Urinary bladder (tissue), 4 donors: Measurements from ENCODE around the gene CCDC191. TPM values are rescaled to one million over a fixed set of nuclear protein-coding genes. Genes with fewer than 3 reads are reported as not detected.
A peak's percentile ranks its signal among the peaks of the same experiment; 100 is the strongest.

Experiments used
- DNase-seq: peaks from one replicate; pipeline ENCODE4 v3.0.0-alpha.2; 2015; ENCODE audit errors: extremely low spot score
- H3K27ac ChIP-seq: one replicate; pipeline ENCODE4 v1.5.1; 2013; ENCODE audit warnings: low read depth, mild to moderate bottlenecking, moderate library complexity
- H3K36me3 ChIP-seq: one replicate; pipeline ENCODE4 v1.6.1; 2013; ENCODE audit warnings: mild to moderate bottlenecking, moderate library complexity; ENCODE audit not compliant: insufficient read depth
- H3K4me1 ChIP-seq: one replicate; pipeline ENCODE4 v1.6.1; 2013; ENCODE audit warnings: mild to moderate bottlenecking, moderate library complexity; ENCODE audit not compliant: insufficient read depth
- H3K4me3 ChIP-seq: one replicate; pipeline ENCODE4 v1.5.1; 2013; ENCODE audit warnings: low read depth, low read length
- WGBS: extraction: QIAGEN DNeasy Blood & Tissue Kit; methylation state at CpG from one replicate; pipeline ENCODE4 v1.1.7; 2013; 5-methylcytosine and 5-hydroxymethylcytosine counted together
- polyA plus RNA-seq: library from polyadenylated mRNA; stranded (reverse); fragments of 200-250 nt; gene quantifications from one replicate; pipeline ENCODE4 v1.2.3, GENCODE V29; 2013
- total RNA-seq: library from RNA; depleted of rRNA; stranded (reverse); fragments of >200 nt; gene quantifications from one replicate; pipeline ENCODE4 v1.2.3, GENCODE V29; 2014
- donor health status: healthy with polysubstance abuse.
- donor health status: healthy.

Gene CCDC191
- total and polyA plus RNA-seq, 2 donors, result 3.1 to 7.1 TPM

- Histone ChIP-seq H3K36me3 (peaks cover 3% of the 10 kb centered on the region), H3K4me3 (no peak overlapping the region), H3K4me1 (no peaks in the 10 kb centered on the region), H3K27ac (no peak overlapping the region)
- WGBS, result 61% methylated on average over 5 of the region's 5 CpGs
- no peak for DNase-seq
These were observed 23.4 kb upstream of the CCDC191 start for GRCh38 chr3:114079761-114080160.

GRCh38 chr3:114078126-114078525 lies 21.8 kb upstream of the CCDC191 start:
- Histone ChIP-seq H3K36me3 (peaks cover 9% of the 10 kb centered on the region), H3K27ac (no peak overlapping the region), H3K4me3 (no peak overlapping the region), H3K4me1 (no peaks in the 10 kb centered on the region)
- DNase-seq, result no peak

GRCh38 chr3:114076711-114077110 lies 20.4 kb upstream of the CCDC191 start:
- WGBS, result 91% methylated on average over 6 of the region's 6 CpGs
- Histone ChIP-seq H3K27ac (no peak overlapping the region), H3K36me3 (peaks cover 11% of the 10 kb centered on the region), H3K4me3 (no peak overlapping the region), H3K4me1 (no peaks in the 10 kb centered on the region)
- no peak for DNase-seq

GRCh38 chr3:114071786-114072185 lies 15.5 kb upstream of the CCDC191 start:
- H3K4me1 ChIP-seq, result no peaks in the 10 kb centered on the region
- no peak for DNase-seq
- H3K27ac ChIP-seq, result no peak overlapping the region
- peaks cover 9% of the 10 kb centered on the region for H3K36me3 ChIP-seq
- H3K4me3 ChIP-seq, result no peak overlapping the region
- 30% methylated on average over 1 of the region's 1 CpG for WGBS

GRCh38 chr3:114068336-114068735 lies 12.0 kb upstream of the CCDC191 start:
- no peaks in the 10 kb centered on the region for H3K4me1 ChIP-seq
- no peak overlapping the region for H3K4me3 ChIP-seq
- peaks cover 4% of the 10 kb centered on the region for H3K36me3 ChIP-seq
- no peak for DNase-seq
- 83% methylated on average over 4 of the region's 4 CpGs for WGBS
- H3K27ac ChIP-seq, result no peak overlapping the region

- Histone ChIP-seq H3K27ac (no peak overlapping the region), H3K36me3 (no peaks in the 10 kb centered on the region), H3K4me3 (no peak overlapping the region), H3K4me1 (no peaks in the 10 kb centered on the region)
- no peak for DNase-seq
- WGBS, result 78% methylated on average over 4 of the region's 4 CpGs
These were observed 11.5 kb upstream of the CCDC191 start for GRCh38 chr3:114067804-114068203.

GRCh38 chr3:114060906-114061655 lies 4.8 kb upstream of the CCDC191 start:
- Histone ChIP-seq H3K27ac (no peak overlapping the region), H3K4me3 (no peak overlapping the region), H3K36me3 (no peaks in the 10 kb centered on the region), H3K4me1 (peaks cover 2% of the 10 kb centered on the region)
- WGBS, result 92% methylated on average over 8 of the region's 8 CpGs
- no peak for DNase-seq

GRCh38 chr3:114058646-114059045 lies 2.3 kb upstream of the CCDC191 start:
- no peak overlapping the region for H3K27ac ChIP-seq
- 93% methylated on average over 8 of the region's 8 CpGs for WGBS
- H3K4me3 ChIP-seq, result no peak overlapping the region
- no peaks in the 10 kb centered on the region for H3K36me3 ChIP-seq
- no peak for DNase-seq
- H3K4me1 ChIP-seq, result peaks cover 3% of the 10 kb centered on the region

GRCh38 chr3:114057011-114057347 lies 653 bp upstream of the CCDC191 start:
- Histone ChIP-seq H3K36me3 (no peaks in the 10 kb centered on the region), H3K27ac (no peak overlapping the region), H3K4me1 (peaks cover 3% of the 10 kb centered on the region), H3K4me3 (peak overlapping the region; percentile 66)
- WGBS, result under 1% methylated on average over 8 of the region's 8 CpGs
- no peak for DNase-seq

- WGBS, result 86% methylated on average over 2 of the region's 2 CpGs
These were observed 4.1 kb downstream of the CCDC191 start for GRCh38 chr3:114052216-114052615.

GRCh38 chr3:114043205-114043604 lies 13.1 kb downstream of the CCDC191 start:
- no peak for DNase-seq
- Histone ChIP-seq H3K27ac (no peak overlapping the region), H3K36me3 (no peaks in the 10 kb centered on the region)

More at GRCh38 chr3:114052216-114052615, 4.1 kb downstream of the CCDC191 start:
- H3K36me3 ChIP-seq, result no peaks in the 10 kb centered on the region
- peaks cover 1% of the 10 kb centered on the region for H3K4me1 ChIP-seq
- no peak for DNase-seq
- H3K4me3 ChIP-seq, result no peak overlapping the region
- no peak overlapping the region for H3K27ac ChIP-seq

GRCh38 chr3:114035896-114036295 lies 20.4 kb downstream of the CCDC191 start:
- no peaks in the 10 kb centered on the region for H3K4me1 ChIP-seq
- H3K4me3 ChIP-seq, result no peak overlapping the region
- WGBS, result 95% methylated on average over 3 of the region's 3 CpGs
- peaks cover 2% of the 10 kb centered on the region for H3K36me3 ChIP-seq
- H3K27ac ChIP-seq, result no peak overlapping the region
- no peak for DNase-seq

More at GRCh38 chr3:114043205-114043604, 13.1 kb downstream of the CCDC191 start:
- Histone ChIP-seq H3K4me1 (no peaks in the 10 kb centered on the region), H3K4me3 (no peak overlapping the region)

- Histone ChIP-seq H3K4me1 (no peaks in the 10 kb centered on the region), H3K27ac (no peak overlapping the region), H3K4me3 (no peak overlapping the region), H3K36me3 (peaks cover 2% of the 10 kb centered on the region)
- WGBS, result 87% methylated on average over 5 of the region's 5 CpGs
- DNase-seq, result no peak
These were observed 21.4 kb downstream of the CCDC191 start for GRCh38 chr3:114034787-114035545.

- Histone ChIP-seq H3K4me3 (no peak overlapping the region), H3K4me1 (no peaks in the 10 kb centered on the region), H3K36me3 (peaks cover 2% of the 10 kb centered on the region), H3K27ac (no peak overlapping the region)
- DNase-seq, result no peak
These were observed 22.1 kb downstream of the CCDC191 start for GRCh38 chr3:114034211-114034610.
